GM23338 (cell line): Measurements from ENCODE around the gene GARIN3. TPM values are rescaled to one million over a fixed set of nuclear protein-coding genes. Genes with fewer than 3 reads are reported as not detected.

ENCODE experiments used
- ATAC-seq: fragments of 200-7000 bp; cut with Tn5 transposase; 3 replicates; pipeline ENCODE4 v1.9.1; 2020
- DNase-seq: peaks from one replicate; pipeline ENCODE4 v3.0.0-alpha.2; 2015; ENCODE audit warnings: low spot score
- H2AFZ ChIP-seq: fragments of 200-600 bp; sonication (generic); 2 replicates; pipeline ENCODE4 v1.8.0; 2016; ENCODE audit warnings: antibody characterized with exemption, mild to moderate bottlenecking, moderate library complexity
- H3F3A ChIP-seq: fragments of 200-600 bp; sonication (generic); replicated peaks from 2 replicates; pipeline ENCODE4 v1.8.0; 2017; ENCODE audit warnings: antibody characterized with exemption, mixed run types, low read depth
- H3K27ac ChIP-seq: fragments of 200-600 bp; sonication (generic); 2 replicates; pipeline ENCODE4 v1.6.1; 2016; ENCODE audit warnings: low read depth
- H3K27me3 ChIP-seq: fragments of 200-600 bp; sonication (generic); 2 replicates; pipeline ENCODE4 v1.8.0; 2016; ENCODE audit warnings: mild to moderate bottlenecking, mixed run types, moderate library complexity; ENCODE audit not compliant: insufficient read depth
- H3K36me3 ChIP-seq: fragments of 200-600 bp; sonication (generic); 2 replicates; pipeline ENCODE4 v1.8.0; 2016; ENCODE audit warnings: mild to moderate bottlenecking; ENCODE audit not compliant: insufficient read depth
- H3K4me1 ChIP-seq: fragments of 200-600 bp; sonication (generic); 2 replicates; pipeline ENCODE4 v1.8.0; 2016; ENCODE audit warnings: mild to moderate bottlenecking, moderate library complexity; ENCODE audit not compliant: insufficient read depth
- H3K4me2 ChIP-seq: fragments of 200-600 bp; sonication (generic); 2 replicates; pipeline ENCODE4 v1.7.1; 2017; ENCODE audit warnings: mixed run types
- H3K4me3 ChIP-seq: fragments of 200-600 bp; sonication (generic); 2 replicates; pipeline ENCODE4 v1.6.1; 2016; ENCODE audit warnings: mixed run types
- H3K79me2 ChIP-seq: fragments of 200-600 bp; sonication (generic); replicated peaks from 2 replicates; pipeline ENCODE4 v1.8.0; 2017; ENCODE audit warnings: mild to moderate bottlenecking; ENCODE audit not compliant: insufficient read depth
- H3K9me2 ChIP-seq: fragments of 200-600 bp; sonication (generic); 2 replicates; pipeline ENCODE4 v1.8.0; 2017; ENCODE audit not compliant: insufficient read depth
- H4K20me1 ChIP-seq: fragments of 200-600 bp; sonication (generic); replicated peaks from 2 replicates; pipeline ENCODE4 v1.8.0; 2017; ENCODE audit warnings: mild to moderate bottlenecking; ENCODE audit not compliant: insufficient read depth
- H3K27ac Mint-ChIP-seq: 2 replicates; pipeline ENCODE4 v1.8.0; 2020; ENCODE audit warnings: inconsistent platforms, mild to moderate bottlenecking, moderate library complexity, mixed read lengths
- H3K27me3 Mint-ChIP-seq: 3 replicates; pipeline ENCODE4 v1.8.0; 2022; ENCODE audit warnings: low read depth, mild to moderate bottlenecking, moderate library complexity, mixed read lengths, inconsistent platforms; ENCODE audit not compliant: insufficient read depth, poor library complexity
- H3K36me3 Mint-ChIP-seq: 3 replicates; pipeline ENCODE4 v1.8.0; 2021; ENCODE audit warnings: low read depth, mild to moderate bottlenecking, inconsistent platforms, moderate library complexity, mixed read lengths
- H3K4me1 Mint-ChIP-seq: 3 replicates; pipeline ENCODE4 v1.8.0; 2020; ENCODE audit warnings: mild to moderate bottlenecking, inconsistent platforms, mixed read lengths
- H3K4me3 Mint-ChIP-seq: 3 replicates; pipeline ENCODE4 v1.8.0; 2021; ENCODE audit warnings: moderate library complexity, mild to moderate bottlenecking, inconsistent platforms, mixed read lengths
- H3K9me3 Mint-ChIP-seq: 3 replicates; pipeline ENCODE4 v1.8.0; 2020; ENCODE audit warnings: moderate library complexity, mild to moderate bottlenecking, inconsistent platforms, mixed read lengths
- CREB1 ChIP-seq: fragments of 250-450 bp; sonication (Bioruptor Pico); IDR thresholded peaks from 2 replicates; pipeline ENCODE4 v1.5.0; 2020; ENCODE audit warnings: low read depth, mild to moderate bottlenecking, moderate library complexity
- EZH2 ChIP-seq: fragments of 200-600 bp; sonication (generic); IDR thresholded peaks from one replicate; pipeline ENCODE4 v1.8.0; 2017; ENCODE audit warnings: antibody characterized with exemption, mild to moderate bottlenecking, low read depth; ENCODE audit not compliant: unreplicated experiment
- EZH2phosphoT487 ChIP-seq: fragments of 200-600 bp; sonication (generic); IDR thresholded peaks from one replicate; pipeline ENCODE4 v1.8.1; 2018; ENCODE audit warnings: antibody characterized with exemption; ENCODE audit not compliant: unreplicated experiment
- JUNB ChIP-seq: IDR thresholded peaks from one replicate; pipeline ENCODE4 v1.6.1; 2016; ENCODE audit warnings: antibody characterized with exemption; ENCODE audit not compliant: unreplicated experiment
- NANOG ChIP-seq: IDR thresholded peaks from 2 replicates; pipeline ENCODE4 v1.6.1; 2016; ENCODE audit warnings: antibody characterized with exemption, borderline replicate concordance
- STAT1 ChIP-seq: IDR thresholded peaks from one replicate; pipeline ENCODE4 v1.6.1; 2016; ENCODE audit warnings: antibody characterized with exemption; ENCODE audit not compliant: unreplicated experiment
- ZNF331 ChIP-seq: fragments of 250-450 bp; sonication (Bioruptor Pico); IDR thresholded peaks from 2 replicates; pipeline ENCODE4 v1.5.0; 2020; ENCODE audit warnings: low read depth, mild to moderate bottlenecking, moderate library complexity
- polyA plus RNA-seq: library from polyadenylated mRNA; unstranded; fragments of >200 nt; fragmentation: Nextera tagmentation; extraction: Ambion mirVana; gene quantifications from 2 replicates; pipeline ENCODE4 v1.2.1, GENCODE V29; 2016
- total RNA-seq: library from RNA; depleted of rRNA; stranded (reverse); fragments of >200 nt; shearing (Covaris generic); gene quantifications from 2 replicates; pipeline ENCODE4 v1.2.3, GENCODE V29; 2014
- TF ChIP-seq, protein P1 (sequence below): fragments of 250-450 bp; sonication (Bioruptor Pico); IDR thresholded peaks from 2 replicates; pipeline ENCODE4 v1.5.0; 2020; ENCODE audit warnings: mild to moderate bottlenecking, moderate library complexity
- TF ChIP-seq, protein P2 (sequence below), 2 experiments: fragments of 200-600 bp in 1 of 2; sonication (generic) in 1 of 2; conservative IDR thresholded peaks; 2 replicates each; pipeline versions ENCODE4 v1.5.1 to v1.6.1; 2016 to 2017; ENCODE audit warnings: antibody characterized with exemption in 2 of 2, low read depth in 2 of 2, mild to moderate bottlenecking in 2 of 2, moderate library complexity in 1 of 2
- TF ChIP-seq, protein P3 (sequence below): IDR thresholded peaks from 2 replicates; pipeline ENCODE4 v1.6.1; 2016; ENCODE audit warnings: antibody characterized with exemption

The GARIN3 gene
- total and polyA plus RNA-seq, 2 experiments from 2014 or later, result not detected

DNA sequence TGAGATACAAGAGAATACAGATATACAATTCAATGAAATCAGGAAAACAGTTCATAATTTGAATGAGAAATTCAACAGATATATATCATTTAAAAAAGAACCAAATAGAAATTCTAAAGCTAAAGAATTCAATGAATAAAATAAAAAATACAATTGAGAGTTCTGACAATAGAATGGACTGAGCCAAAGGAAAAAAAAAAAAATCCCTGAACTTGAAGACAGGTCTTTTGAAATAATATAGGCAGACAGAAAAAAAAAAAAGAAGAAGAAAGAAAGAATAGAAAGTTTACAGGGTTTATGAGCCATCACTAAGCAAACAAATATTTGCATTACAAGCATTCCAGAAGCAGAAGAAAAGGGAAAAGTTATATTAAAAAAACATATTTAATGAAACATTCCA lies 44.4 kb downstream of the GARIN3 start (continued):
- TF ChIP-seq, protein P1, sequence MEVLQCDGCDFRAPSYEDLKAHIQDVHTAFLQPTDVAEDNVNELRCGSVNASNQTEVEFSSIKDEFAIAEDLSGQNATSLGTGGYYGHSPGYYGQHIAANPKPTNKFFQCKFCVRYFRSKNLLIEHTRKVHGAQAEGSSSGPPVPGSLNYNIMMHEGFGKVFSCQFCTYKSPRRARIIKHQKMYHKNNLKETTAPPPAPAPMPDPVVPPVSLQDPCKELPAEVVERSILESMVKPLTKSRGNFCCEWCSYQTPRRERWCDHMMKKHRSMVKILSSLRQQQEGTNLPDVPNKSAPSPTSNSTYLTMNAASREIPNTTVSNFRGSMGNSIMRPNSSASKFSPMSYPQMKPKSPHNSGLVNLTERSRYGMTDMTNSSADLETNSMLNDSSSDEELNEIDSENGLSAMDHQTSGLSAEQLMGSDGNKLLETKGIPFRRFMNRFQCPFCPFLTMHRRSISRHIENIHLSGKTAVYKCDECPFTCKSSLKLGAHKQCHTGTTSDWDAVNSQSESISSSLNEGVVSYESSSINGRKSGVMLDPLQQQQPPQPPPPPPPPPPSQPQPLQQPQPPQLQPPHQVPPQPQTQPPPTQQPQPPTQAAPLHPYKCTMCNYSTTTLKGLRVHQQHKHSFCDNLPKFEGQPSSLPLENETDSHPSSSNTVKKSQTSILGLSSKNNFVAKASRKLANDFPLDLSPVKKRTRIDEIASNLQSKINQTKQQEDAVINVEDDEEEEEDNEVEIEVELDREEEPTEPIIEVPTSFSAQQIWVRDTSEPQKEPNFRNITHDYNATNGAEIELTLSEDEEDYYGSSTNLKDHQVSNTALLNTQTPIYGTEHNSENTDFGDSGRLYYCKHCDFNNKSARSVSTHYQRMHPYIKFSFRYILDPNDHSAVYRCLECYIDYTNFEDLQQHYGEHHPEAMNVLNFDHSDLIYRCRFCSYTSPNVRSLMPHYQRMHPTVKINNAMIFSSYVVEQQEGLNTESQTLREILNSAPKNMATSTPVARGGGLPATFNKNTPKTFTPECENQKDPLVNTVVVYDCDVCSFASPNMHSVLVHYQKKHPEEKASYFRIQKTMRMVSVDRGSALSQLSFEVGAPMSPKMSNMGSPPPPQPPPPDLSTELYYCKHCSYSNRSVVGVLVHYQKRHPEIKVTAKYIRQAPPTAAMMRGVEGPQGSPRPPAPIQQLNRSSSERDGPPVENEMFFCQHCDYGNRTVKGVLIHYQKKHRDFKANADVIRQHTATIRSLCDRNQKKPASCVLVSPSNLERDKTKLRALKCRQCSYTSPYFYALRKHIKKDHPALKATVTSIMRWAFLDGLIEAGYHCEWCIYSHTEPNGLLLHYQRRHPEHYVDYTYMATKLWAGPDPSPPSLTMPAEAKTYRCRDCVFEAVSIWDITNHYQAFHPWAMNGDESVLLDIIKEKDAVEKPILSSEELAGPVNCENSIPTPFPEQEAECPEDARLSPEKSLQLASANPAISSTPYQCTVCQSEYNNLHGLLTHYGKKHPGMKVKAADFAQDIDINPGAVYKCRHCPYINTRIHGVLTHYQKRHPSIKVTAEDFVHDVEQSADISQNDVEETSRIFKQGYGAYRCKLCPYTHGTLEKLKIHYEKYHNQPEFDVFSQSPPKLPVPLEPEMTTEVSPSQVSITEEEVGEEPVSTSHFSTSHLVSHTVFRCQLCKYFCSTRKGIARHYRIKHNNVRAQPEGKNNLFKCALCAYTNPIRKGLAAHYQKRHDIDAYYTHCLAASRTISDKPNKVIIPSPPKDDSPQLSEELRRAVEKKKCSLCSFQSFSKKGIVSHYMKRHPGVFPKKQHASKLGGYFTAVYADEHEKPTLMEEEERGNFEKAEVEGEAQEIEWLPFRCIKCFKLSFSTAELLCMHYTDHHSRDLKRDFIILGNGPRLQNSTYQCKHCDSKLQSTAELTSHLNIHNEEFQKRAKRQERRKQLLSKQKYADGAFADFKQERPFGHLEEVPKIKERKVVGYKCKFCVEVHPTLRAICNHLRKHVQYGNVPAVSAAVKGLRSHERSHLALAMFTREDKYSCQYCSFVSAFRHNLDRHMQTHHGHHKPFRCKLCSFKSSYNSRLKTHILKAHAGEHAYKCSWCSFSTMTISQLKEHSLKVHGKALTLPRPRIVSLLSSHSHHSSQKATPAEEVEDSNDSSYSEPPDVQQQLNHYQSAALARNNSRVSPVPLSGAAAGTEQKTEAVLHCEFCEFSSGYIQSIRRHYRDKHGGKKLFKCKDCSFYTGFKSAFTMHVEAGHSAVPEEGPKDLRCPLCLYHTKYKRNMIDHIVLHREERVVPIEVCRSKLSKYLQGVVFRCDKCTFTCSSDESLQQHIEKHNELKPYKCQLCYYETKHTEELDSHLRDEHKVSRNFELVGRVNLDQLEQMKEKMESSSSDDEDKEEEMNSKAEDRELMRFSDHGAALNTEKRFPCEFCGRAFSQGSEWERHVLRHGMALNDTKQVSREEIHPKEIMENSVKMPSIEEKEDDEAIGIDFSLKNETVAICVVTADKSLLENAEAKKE (CRISPR knock-in tag), result no peak
- no peak for TF ChIP-seq EZH2phosphoT487
- no peak for TF ChIP-seq ZNF331
- no peak for TF ChIP-seq JUNB
- no peak for TF ChIP-seq STAT1
- TF ChIP-seq, protein P2, sequence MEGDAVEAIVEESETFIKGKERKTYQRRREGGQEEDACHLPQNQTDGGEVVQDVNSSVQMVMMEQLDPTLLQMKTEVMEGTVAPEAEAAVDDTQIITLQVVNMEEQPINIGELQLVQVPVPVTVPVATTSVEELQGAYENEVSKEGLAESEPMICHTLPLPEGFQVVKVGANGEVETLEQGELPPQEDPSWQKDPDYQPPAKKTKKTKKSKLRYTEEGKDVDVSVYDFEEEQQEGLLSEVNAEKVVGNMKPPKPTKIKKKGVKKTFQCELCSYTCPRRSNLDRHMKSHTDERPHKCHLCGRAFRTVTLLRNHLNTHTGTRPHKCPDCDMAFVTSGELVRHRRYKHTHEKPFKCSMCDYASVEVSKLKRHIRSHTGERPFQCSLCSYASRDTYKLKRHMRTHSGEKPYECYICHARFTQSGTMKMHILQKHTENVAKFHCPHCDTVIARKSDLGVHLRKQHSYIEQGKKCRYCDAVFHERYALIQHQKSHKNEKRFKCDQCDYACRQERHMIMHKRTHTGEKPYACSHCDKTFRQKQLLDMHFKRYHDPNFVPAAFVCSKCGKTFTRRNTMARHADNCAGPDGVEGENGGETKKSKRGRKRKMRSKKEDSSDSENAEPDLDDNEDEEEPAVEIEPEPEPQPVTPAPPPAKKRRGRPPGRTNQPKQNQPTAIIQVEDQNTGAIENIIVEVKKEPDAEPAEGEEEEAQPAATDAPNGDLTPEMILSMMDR (conservative IDR thresholded peaks at IDR 0.05; ENCODE audit: low read depth in 2 of 2), result no peak
- no peak for TF ChIP-seq EZH2
- TF ChIP-seq NANOG, result no peak

DNA sequence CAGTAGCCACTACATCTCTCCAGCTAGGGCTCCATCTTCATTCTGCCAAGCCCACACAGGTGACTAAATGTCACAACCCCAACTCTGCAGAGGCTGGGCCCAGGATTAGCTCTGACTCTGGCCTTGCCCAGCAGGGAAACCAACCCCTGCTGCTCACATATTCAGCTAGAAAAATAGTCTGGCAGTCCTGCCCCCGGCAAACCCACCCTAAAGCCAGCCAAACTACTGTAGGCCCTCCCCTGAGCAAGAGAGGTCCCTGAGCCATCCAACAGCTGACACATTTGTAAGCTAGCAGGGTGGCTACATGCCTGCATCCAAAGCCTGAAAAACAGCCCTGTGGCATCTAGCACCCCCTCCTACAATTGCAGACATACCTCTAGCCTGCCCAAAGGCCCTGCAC lies 46.0 kb downstream of the GARIN3 start:
- Histone ChIP-seq H3K4me1 (no peaks in the 10 kb centered on the region), H3K79me2 (no peaks in the 10 kb centered on the region), H4K20me1 (no peaks in the 10 kb centered on the region), H3K27me3 (no peaks in the 10 kb centered on the region), H2AFZ (no peak overlapping the region), H3K9me2 (no peaks in the 10 kb centered on the region), H3K27ac (no peak overlapping the region), H3F3A (no peaks in the 10 kb centered on the region), H3K4me2 (no peak overlapping the region), H3K4me3 (no peak overlapping the region), H3K36me3 (no peaks in the 10 kb centered on the region)
- no peaks in the 10 kb centered on the region for H3K27me3 Mint-ChIP-seq
- DNase-seq, result no peak
- no peak overlapping the region for H3K4me3 Mint-ChIP-seq
- no peak for ATAC-seq
- H3K9me3 Mint-ChIP-seq, result peaks cover 3% of the 10 kb centered on the region; the same call in 2 of the 3 replicates
- H3K4me1 Mint-ChIP-seq, result no peaks in the 10 kb centered on the region; the same call in 2 of the 3 replicates
- no peak overlapping the region for H3K27ac Mint-ChIP-seq
- H3K36me3 Mint-ChIP-seq, result peaks cover 2% of the 10 kb centered on the region; the same call in 1 of the 3 replicates
- TF ChIP-seq EZH2phosphoT487, result no peak
- no peak for TF ChIP-seq CREB1
- no peak for TF ChIP-seq JUNB
- TF ChIP-seq, protein P2 (conservative IDR thresholded peaks at IDR 0.05; ENCODE audit: low read depth in 2 of 2), result no peak
- no peak for TF ChIP-seq ZNF331
- TF ChIP-seq, protein P3, sequence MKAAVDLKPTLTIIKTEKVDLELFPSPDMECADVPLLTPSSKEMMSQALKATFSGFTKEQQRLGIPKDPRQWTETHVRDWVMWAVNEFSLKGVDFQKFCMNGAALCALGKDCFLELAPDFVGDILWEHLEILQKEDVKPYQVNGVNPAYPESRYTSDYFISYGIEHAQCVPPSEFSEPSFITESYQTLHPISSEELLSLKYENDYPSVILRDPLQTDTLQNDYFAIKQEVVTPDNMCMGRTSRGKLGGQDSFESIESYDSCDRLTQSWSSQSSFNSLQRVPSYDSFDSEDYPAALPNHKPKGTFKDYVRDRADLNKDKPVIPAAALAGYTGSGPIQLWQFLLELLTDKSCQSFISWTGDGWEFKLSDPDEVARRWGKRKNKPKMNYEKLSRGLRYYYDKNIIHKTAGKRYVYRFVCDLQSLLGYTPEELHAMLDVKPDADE, result no peak
